B cell (primary cell): ENCODE data around the gene GRM4.

Source experiments
- EZH2 ChIP-seq: IDR thresholded peaks from 2 replicates; pipeline ENCODE4 v1.6.1; 2012; ENCODE audit warnings: borderline replicate concordance, low read depth, mild to moderate bottlenecking, moderate library complexity, low read length; ENCODE audit not compliant: insufficient read depth, poor library complexity, severe bottlenecking
- TF ChIP-seq, protein P1 (sequence below): fragments of 200-600 bp; IDR thresholded peaks from one replicate; pipeline ENCODE4 v1.8.0; 2022; ENCODE audit warnings: antibody characterized with exemption, mild to moderate bottlenecking

DNA sequence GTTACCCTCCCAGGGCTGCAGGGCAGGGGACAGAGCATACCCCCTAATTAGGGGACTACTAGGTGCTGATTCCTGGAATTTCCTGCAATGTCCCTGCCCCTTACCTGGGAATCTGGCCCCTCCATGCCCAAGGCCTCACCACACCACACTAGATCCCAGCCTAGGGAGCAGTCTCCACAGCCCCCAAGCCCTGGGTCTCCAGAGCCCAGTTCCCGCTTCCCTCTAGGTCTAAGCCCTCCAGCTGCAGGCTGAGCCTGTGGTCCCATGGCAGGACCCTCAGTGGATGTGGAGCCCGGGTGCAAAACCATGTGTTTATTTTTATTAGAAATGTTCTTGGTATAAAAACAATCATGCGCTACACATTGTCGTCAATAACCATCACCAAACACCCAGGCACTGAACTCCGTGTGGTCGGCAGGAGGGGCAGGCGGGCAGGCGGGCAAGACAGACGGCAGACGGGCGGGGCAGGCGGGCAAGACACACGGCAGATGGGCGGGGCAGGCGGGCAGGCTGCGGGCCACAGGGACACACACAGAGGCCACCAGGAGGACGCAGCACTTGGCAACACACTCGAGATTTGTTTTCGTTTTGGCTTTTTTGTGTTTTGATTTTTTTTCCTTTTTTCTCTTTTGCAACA, 124.2 kb downstream of the GRM4 start:
- TF ChIP-seq, protein P1, sequence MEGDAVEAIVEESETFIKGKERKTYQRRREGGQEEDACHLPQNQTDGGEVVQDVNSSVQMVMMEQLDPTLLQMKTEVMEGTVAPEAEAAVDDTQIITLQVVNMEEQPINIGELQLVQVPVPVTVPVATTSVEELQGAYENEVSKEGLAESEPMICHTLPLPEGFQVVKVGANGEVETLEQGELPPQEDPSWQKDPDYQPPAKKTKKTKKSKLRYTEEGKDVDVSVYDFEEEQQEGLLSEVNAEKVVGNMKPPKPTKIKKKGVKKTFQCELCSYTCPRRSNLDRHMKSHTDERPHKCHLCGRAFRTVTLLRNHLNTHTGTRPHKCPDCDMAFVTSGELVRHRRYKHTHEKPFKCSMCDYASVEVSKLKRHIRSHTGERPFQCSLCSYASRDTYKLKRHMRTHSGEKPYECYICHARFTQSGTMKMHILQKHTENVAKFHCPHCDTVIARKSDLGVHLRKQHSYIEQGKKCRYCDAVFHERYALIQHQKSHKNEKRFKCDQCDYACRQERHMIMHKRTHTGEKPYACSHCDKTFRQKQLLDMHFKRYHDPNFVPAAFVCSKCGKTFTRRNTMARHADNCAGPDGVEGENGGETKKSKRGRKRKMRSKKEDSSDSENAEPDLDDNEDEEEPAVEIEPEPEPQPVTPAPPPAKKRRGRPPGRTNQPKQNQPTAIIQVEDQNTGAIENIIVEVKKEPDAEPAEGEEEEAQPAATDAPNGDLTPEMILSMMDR = no peak
- TF ChIP-seq EZH2 = no peak
